Small intestine (tissue), 7 donors: ENCODE data around the gene GHRHR. TPM values are rescaled to one million over a fixed set of nuclear protein-coding genes. Genes with fewer than 3 reads are reported as not detected.

Source experiments
- DNase-seq, 2 donors: peaks; one replicate each; pipeline versions ENCODE4 v3.0.0 to v3.0.0-alpha.2; 2013
- FAIRE-seq: peaks from 2 replicates; lab custom pipeline; 2012; peaks lifted over from hg19 to GRCh38; lab: Jason Lieb, UNC
- H3K27ac ChIP-seq, 3 donors: one replicate each; pipeline ENCODE4 v1.5.1; 2013; ENCODE audit warnings: low read length in 2 of 3, mild to moderate bottlenecking in 2 of 3, control low read depth in 1 of 3, inconsistent platforms in 1 of 3, low read depth in 1 of 3, moderate library complexity in 1 of 3
- H3K27me3 ChIP-seq, 3 donors: one replicate each; pipeline ENCODE4 v1.6.1; 2013; ENCODE audit warnings: low read length in 3 of 3, inconsistent platforms in 1 of 3; ENCODE audit not compliant: control insufficient read depth in 3 of 3, insufficient read depth in 3 of 3
- H3K36me3 ChIP-seq, 3 donors: one replicate each; pipeline ENCODE4 v1.6.1; 2013; ENCODE audit warnings: low read length in 3 of 3, inconsistent platforms in 1 of 3, low read depth in 1 of 3, mild to moderate bottlenecking in 1 of 3, moderate library complexity in 1 of 3; ENCODE audit not compliant: control insufficient read depth in 3 of 3, insufficient read depth in 2 of 3
- H3K4me1 ChIP-seq, 3 donors: one replicate each; pipeline ENCODE4 v1.6.1; 2013; ENCODE audit warnings: low read length in 2 of 3, inconsistent platforms in 1 of 3, low read depth in 1 of 3, mild to moderate bottlenecking in 1 of 3, moderate library complexity in 1 of 3; ENCODE audit not compliant: control insufficient read depth in 3 of 3, insufficient read depth in 2 of 3
- H3K4me3 ChIP-seq, 3 donors: one replicate each; pipeline ENCODE4 v1.5.1; 2013; ENCODE audit warnings: low read length in 3 of 3, control low read depth in 1 of 3, inconsistent platforms in 1 of 3, low read depth in 1 of 3, mild to moderate bottlenecking in 1 of 3, moderate library complexity in 1 of 3
- H3K9me3 ChIP-seq, 2 donors: one replicate each; pipeline ENCODE4 v1.6.1; 2013; ENCODE audit warnings: low read depth in 1 of 2, low read length in 1 of 2; ENCODE audit not compliant: control insufficient read depth in 2 of 2, insufficient read depth in 1 of 2
- WGBS, 3 donors: extraction: QIAGEN DNeasy Blood & Tissue Kit; methylation state at CpG; one replicate each; pipeline ENCODE4 v1.1.7; 2013; 5-methylcytosine and 5-hydroxymethylcytosine counted together
- polyA plus RNA-seq, 4 donors: library from polyadenylated mRNA; stranded (reverse) in 3 of 4; unstranded in 1 of 4; fragments of 200-250 nt in 3 of 4; fragments of 120-200 nt in 1 of 4; gene quantifications; one replicate each; pipeline versions ENCODE4 v1.2.1 to v1.2.3, GENCODE V29; 2013
- donor health status: healthy with polysubstance abuse.
- donor health status: control.
- donor health status: control.
- donor health status: Bipolar disorder and iron deficiency.
- donor health status: healthy.

GHRHR gene
- polyA plus RNA-seq, 4 donors = 0.07 TPM; not detected in 3

DNA sequence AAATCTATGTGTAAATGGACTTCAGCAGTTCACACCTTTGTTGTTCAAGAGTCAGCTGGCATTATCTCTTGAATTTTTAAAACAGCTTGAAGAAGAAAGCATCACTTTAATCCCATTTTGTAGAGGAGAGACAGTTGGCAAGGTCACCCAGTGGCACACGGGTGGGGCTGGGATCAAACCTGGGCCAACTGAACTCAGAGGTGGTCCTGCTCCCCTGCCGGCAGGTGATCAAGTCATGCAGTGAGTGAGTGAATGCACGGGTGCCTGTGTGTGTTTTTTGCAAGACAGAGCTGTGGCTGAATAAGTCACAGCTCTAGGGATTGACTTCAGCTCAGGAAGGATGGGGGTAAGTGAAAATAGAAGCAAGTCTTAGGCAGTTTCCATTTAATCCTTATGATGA, 9.5 kb downstream of the GHRHR start:
- peaks cover 0 to 3% (median 0%) of the 10 kb centered on the region in 3 donors for H3K36me3 ChIP-seq
- FAIRE-seq = no peak
- H3K4me3 ChIP-seq = no peak overlapping the region
- H3K27ac ChIP-seq = no peak overlapping the region
- DNase-seq = no peak
- peaks cover 0 to 9% (median 0%) of the 10 kb centered on the region in 3 donors for H3K4me1 ChIP-seq
- H3K27me3 ChIP-seq = no peaks in the 10 kb centered on the region
- 59 to 73% (median 73%) methylated on average over 3 of the region's 3 CpGs for WGBS, 3 donors
- H3K9me3 ChIP-seq = no peaks in the 10 kb centered on the region

DNA sequence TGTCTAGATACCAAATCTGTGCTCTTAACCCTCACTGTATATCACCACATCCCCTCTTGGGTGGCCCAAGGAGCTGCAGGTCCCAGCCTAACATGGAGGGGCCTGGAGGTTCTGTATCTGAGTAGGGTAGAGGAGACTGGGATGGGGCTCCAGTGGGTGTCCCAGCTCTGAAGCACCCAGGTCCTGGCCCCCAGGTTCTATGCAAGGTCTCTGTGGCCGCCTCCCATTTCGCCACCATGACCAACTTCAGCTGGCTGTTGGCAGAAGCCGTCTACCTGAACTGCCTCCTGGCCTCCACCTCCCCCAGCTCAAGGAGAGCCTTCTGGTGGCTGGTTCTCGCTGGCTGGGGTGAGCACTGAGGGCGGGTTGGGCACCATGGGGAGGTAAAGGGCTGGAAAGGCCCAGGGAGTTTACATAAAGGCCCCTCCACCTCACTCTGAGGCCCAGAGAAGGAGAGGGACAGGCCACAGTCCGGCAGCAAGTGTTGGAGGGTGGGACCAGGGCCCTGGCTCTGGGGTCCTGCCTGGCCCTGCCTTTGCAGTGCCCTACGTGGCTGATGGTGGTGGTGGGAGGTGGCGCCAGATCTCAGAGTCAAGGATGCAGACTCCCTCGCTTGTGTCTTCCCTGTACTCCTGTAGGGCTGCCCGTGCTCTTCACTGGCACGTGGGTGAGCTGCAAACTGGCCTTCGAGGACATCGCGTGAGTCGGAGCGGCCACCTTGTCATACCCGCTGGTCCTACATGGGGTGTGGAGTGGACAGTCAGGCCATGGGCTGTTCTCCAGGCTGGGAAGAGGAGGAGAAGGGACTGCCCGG, 10.2 kb downstream of the GHRHR start:
- no peak for FAIRE-seq
- no peak for DNase-seq

DNA sequence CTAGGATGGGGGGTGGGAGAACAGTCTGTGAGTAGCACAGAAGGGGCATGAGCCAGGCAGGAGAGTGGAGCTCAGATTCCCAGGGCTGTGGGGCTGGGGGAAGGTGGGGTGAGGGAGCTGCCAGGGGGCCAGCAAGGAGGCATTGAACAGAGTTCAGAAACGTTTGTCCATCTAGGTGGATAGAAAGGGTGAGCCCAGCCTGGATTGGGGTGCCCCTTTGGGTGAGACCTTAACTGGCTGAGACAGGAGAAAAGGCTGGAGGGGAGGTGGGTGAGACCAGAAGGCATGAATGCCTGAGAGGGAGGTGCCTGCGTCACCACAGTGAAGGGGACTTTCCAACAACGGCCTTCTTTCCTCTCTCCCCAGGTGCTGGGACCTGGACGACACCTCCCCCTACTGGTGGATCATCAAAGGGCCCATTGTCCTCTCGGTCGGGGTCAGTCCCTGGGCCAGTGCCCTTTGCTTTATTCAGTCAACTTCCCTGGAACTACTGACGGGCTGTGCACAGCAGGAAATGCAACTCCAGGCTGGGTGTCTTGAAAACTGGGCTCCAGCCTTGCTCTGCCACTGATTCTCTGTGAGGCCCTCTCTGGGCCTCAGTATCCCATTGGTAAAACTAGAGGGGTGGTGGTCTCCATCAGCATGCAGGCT, 11.0 kb downstream of the GHRHR start:
- Histone ChIP-seq H3K27me3 (peaks cover 0 to 4% (median 0%) of the 10 kb centered on the region in 3 donors), H3K4me1 (peaks cover 0 to 9% (median 0%) of the 10 kb centered on the region in 3 donors), H3K4me3 (no peak overlapping the region), H3K9me3 (no peaks in the 10 kb centered on the region), H3K27ac (no peak overlapping the region), H3K36me3 (peaks cover 0 to 3% (median 0%) of the 10 kb centered on the region in 3 donors)
- FAIRE-seq (no peak), DNase-seq (peak; percentile 80 to 88)
- 5 to 17% (median 6%) methylated on average over 7 of the region's 7 CpGs for WGBS, 3 donors

More for the DNA sequence above, 10.2 kb downstream of the GHRHR start:
- peaks cover 0 to 1% (median 0%) of the 10 kb centered on the region in 3 donors for H3K27me3 ChIP-seq
- no peaks in the 10 kb centered on the region for H3K9me3 ChIP-seq
- no peak overlapping the region for H3K4me3 ChIP-seq
- no peak overlapping the region for H3K27ac ChIP-seq
- H3K4me1 ChIP-seq = peaks cover 0 to 9% (median 0%) of the 10 kb centered on the region in 3 donors
- H3K36me3 ChIP-seq = peaks cover 0 to 3% (median 0%) of the 10 kb centered on the region in 3 donors
- WGBS, 3 donors = 89 to 93% (median 93%) methylated on average over 17 to 18 of the region's 18 CpGs

- no peak for DNase-seq
- no peak for FAIRE-seq
- 64 to 79% (median 78%) methylated on average over 5 of the region's 5 CpGs for WGBS, 3 donors
These were observed 11.6 kb downstream of the GHRHR start for GRCh38 chr7:30975256-30975899.

GRCh38 chr7:30976381-30976780, 12.6 kb downstream of the GHRHR start:
- Histone ChIP-seq H3K4me3 (no peak overlapping the region), H3K36me3 (peaks cover 0 to 3% (median 0%) of the 10 kb centered on the region in 3 donors), H3K4me1 (peaks cover 0 to 9% (median 0%) of the 10 kb centered on the region in 3 donors), H3K27me3 (peaks cover 0 to 10% (median 4%) of the 10 kb centered on the region in 3 donors), H3K9me3 (no peaks in the 10 kb centered on the region), H3K27ac (no peak overlapping the region)
- 77 to 84% (median 83%) methylated on average over 5 of the region's 5 CpGs for WGBS, 3 donors
- FAIRE-seq (no peak), DNase-seq (no peak)

More at GRCh38 chr7:30975256-30975899, 11.6 kb downstream of the GHRHR start:
- H3K4me3 ChIP-seq = no peak overlapping the region
- peaks cover 0 to 9% (median 0%) of the 10 kb centered on the region in 3 donors for H3K4me1 ChIP-seq
- H3K27me3 ChIP-seq = peaks cover 0 to 7% (median 2%) of the 10 kb centered on the region in 3 donors
- no peak overlapping the region for H3K27ac ChIP-seq
- no peaks in the 10 kb centered on the region for H3K9me3 ChIP-seq
- H3K36me3 ChIP-seq = peaks cover 0 to 3% (median 0%) of the 10 kb centered on the region in 3 donors

DNA sequence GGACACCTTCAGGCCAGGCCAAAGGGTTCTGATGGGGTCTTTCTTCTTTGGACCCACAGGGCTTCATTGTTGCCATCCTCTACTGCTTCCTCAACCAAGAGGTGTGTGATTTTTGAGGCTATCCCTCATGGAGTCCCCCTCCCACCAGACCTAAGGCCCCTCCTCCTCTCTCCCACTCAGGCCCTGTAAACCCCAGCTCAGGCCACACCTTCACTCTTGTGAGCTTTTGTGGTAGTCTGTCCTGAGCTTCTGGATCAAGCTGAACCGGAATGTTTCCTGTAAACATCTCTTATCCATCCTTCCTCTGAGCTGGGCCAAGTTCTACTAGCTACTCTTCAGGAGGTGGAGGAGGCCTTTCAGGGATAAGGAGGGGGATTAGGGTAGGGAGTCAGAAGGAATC, 13.5 kb downstream of the GHRHR start:
- Histone ChIP-seq H3K4me1 (peaks cover 0 to 9% (median 0%) of the 10 kb centered on the region in 3 donors), H3K27me3 (peaks cover 0 to 10% (median 4%) of the 10 kb centered on the region in 3 donors), H3K27ac (no peak overlapping the region), H3K9me3 (no peaks in the 10 kb centered on the region), H3K4me3 (no peak overlapping the region), H3K36me3 (peaks cover 0 to 3% (median 0%) of the 10 kb centered on the region in 3 donors)
- FAIRE-seq = no peak
- no peak for DNase-seq
- WGBS, 3 donors = 55 to 79% (median 73%) methylated on average over 1 of the region's 1 CpG

DNA sequence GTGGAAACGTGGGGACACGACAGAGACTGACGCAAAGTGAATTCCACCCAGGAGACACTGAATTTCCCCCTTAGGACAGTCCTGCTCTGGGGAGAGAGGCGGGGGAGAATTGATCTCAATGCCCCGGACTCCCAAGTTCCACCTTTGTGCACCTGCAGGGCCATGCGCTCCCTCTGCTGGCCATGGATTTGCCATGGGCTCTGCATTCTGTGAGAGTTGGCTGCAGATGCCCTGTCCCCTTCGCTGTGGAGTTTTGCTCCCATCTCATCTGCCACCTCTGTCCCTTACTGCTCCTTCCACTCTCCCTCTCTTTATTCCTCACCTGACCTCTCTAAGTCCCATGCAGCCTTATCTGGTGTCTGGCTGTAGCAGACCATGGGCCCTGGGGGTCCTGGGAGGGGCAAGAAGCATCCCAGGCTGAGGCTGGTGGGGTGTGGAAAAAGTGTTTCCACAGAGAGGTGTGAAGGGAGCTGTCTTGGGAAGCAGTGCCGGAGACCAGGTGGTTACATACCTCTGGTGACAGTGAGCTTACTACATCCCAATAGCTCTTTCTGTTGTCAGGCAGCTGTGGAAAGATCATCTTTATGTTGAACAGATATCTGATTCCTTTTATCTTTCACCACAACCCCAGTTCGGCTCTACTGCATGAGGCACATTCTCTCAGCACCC, 14.3 kb downstream of the GHRHR start:
- Histone ChIP-seq H3K4me1 (peaks cover 0 to 9% (median 0%) of the 10 kb centered on the region in 3 donors), H3K27ac (no peak overlapping the region), H3K27me3 (peaks cover 0 to 10% (median 4%) of the 10 kb centered on the region in 3 donors), H3K9me3 (no peaks in the 10 kb centered on the region), H3K4me3 (no peak overlapping the region), H3K36me3 (peaks cover 0 to 3% (median 0%) of the 10 kb centered on the region in 3 donors)
- DNase-seq (peak; percentile 73 to 77), FAIRE-seq (no peak)
- WGBS, 3 donors = 13 to 35% (median 23%) methylated on average over 9 of the region's 9 CpGs
